CD4-positive, alpha-beta T cell treated with Interleukin-4 for 1 hour (primary cell): Measurements from ENCODE around the gene LMAN2.
"Not testable (repeated sequence)": the region's sequence is repeated elsewhere in the genome, so short reads cannot be mapped to it uniquely, and the experiment has no call there.

ENCODE experiments used
- DNase-seq, 2 donors: peaks; one replicate each; pipeline ENCODE4 v3.0.0-alpha.2; 2020 to 2022

The LMAN2 gene

GRCh38 chr5:177346820-177347219 lies 4.6 kb downstream of the LMAN2 start:
- DNase-seq: no peak

GRCh38 chr5:177344891-177345290 lies 6.6 kb downstream of the LMAN2 start:
- no peak for DNase-seq

GRCh38 chr5:177343777-177344176 lies 7.7 kb downstream of the LMAN2 start:
- no peak for DNase-seq

- not testable (repeated sequence) for DNase-seq
Measured at GRCh38 chr5:177343000-177343399, 8.5 kb downstream of the LMAN2 start.

DNA sequence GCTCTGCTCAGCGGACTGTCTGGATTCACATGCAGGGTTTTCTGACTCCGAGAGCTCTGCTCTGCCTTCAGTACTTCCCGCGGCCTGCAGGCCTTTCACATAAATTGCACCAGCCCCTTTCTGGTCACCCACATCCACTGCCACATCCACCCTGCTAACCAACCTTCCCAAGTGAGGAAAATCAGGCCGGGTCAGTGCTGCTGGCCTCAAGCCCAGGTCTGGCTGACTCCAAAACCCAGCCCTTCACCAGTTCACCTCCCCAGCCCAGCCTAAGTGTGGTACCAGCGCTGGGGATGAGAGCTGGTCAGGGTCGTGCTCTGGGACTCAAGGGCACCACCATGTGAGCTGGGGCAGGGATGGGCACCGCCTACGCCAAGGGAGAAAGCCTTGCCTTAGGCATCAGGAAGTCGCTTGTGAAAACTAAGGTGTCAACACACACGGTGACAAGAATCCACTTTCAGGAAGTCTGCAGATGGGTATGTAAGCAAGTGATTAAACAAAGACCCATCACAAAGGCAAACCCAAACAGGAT lies 12.3 kb downstream of the LMAN2 start:
- no peak for DNase-seq

DNA sequence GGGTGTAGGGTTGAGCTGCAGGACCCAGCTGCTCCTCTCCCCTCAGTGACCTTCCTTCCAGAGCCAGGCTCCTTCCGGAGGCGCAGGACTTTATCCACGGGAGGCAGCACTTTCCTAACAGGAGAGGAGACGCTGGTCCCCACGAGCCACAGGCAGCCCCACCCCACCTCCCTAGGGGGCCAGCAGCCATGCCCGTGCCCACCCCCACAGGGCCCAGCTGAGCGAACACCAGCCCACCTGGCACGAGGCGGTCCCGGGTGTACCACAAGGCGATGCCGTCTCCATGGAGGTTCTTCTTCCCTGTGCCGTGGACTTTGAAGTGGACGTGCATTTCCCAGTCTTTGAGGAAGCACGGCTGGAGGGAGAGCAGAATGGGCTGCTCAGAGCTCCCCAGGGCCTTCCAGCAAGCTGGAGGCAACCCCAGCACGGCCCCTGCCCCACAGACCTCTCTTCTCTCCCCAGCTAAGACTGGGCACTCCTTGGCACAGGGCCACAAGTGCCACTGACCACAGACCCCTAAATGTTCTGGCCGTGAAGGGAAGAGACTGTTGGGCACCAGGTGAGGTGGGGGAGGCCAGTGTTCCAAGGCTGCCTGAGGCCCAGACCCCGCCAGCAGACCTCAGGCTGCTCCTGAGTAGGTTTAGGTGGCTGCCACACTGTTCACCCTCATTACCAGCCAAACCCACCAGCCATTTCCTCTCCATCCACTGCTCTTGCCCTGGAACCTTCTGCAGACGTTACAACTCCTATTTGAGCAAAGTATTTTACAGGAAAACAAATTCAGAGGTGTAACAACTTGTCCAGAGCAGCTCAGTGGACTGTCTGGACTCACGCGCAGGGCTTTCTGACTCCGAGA lies 13.0 kb downstream of the LMAN2 start:
- no peak for DNase-seq

DNA sequence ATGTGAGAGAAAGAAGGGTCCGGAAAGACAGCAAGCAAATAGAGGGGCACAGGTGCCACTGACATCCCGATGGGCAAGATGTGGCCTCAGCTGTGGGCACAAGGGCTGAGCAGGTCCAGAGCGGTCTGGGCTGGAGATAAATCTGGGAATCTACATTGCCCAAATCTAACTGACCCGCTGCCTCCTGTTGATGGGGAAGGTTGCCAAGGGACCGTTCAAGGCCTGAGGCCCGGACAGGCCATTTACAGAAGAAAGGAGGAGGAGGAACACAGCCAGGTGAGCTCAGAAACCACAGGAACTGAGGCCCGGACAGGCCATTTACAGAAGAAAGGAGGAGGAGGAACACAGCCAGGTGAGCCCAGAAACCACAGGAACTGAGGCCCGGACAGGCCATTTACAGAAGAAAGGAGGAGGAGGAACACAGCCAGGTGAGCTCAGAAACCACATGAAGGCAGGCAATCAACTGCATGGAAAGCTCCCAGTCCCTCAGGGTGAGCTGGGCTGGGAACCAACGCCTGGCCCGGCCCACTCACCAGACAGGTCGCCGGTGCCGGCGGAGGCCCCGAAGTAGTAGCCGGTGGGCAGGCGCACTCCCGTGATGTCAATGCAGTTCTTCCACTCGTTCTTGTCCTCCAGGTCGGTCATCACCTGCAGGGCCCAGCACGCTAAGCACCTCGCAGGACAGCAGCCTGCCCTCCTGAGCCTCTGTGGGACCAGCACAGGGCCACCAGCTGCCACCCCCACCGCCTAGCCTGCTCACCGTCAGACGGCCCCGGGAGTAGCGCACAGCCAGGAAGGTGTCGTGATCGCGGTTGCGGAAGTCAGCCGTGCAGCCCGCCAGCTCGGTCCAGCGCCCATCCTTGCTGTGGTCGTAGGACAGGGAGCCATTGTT lies 14.6 kb downstream of the LMAN2 start:
- DNase-seq: no peak

DNA sequence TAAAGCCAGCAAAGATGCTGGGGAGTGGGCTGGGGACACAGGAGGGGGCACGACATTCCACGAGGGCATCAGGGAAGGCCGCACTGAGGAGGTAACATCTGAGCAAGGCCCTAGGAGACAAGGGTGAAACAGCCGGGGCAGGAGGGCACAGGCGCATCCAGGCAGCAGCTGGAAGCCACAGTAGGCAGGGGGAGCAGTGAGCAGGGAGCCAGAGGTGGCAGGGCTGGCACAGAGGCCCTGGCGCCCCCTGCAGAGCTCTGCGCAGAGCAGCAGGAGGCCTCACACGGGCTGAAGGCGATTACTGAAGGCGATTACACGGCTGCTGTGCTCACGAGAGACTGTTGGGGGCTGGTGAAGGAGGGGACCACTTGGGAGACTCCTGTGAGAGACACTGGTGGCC lies 15.4 kb downstream of the LMAN2 start:
- DNase-seq: no peak

- DNase-seq: no peak
Measured at GRCh38 chr5:177335701-177336065, 15.8 kb downstream of the LMAN2 start.

GRCh38 chr5:177334781-177335700 lies 16.4 kb downstream of the LMAN2 start:
- DNase-seq: no peak

DNA sequence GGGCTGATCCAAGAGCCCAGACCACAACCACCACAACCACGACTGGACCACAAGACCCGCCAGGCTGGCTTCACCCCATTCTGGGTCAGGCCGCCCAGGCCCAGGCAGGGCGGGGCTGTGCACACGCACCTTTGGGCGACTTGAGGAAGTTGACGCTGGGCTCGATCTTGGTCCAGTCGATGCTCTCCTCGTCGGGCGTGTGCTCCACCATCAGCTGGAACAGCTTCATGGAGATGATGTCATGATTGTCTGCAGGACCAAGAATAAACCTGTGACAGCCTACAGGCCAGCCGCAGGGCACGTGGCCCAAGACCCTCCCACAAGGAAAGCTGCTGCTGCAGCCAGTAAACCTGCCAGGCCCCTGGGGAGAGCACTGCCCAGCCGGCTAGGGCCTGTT lies 17.3 kb downstream of the LMAN2 start:
- no peak for DNase-seq

DNA sequence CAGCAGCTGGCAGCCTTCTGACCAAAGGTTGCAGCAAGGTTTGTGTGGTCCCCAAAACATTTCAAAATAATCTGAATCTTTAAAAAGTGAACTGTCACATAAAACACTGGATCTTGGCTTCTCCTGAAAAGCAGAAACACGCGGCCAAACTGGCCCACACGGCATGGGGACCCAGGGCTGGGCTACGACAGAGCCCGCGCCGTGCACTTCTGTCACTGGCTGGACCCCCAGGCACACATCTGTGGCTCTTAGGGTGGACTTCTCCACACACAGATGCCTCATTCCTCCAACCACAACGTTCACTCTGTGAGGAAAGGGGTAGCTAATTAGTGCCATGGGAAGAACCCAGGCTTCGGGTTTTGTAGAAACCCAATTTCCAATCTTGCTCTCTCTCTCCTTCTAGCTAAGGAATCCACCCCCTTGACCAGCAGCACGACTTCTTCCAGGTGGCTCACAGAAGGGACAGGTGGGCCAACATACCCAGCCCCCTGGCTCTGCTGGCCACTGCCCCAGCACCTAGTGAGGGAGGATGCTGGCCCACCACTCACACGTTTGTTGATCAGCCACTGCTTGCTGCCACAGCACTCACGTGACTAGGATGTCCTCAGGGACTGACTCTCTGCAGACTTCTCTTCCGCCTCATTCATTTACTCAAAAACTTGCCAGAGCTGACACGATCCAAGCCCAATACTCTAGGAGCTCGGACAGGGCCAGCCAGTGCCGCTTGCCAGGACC lies 17.9 kb downstream of the LMAN2 start:
- DNase-seq: no peak

DNA sequence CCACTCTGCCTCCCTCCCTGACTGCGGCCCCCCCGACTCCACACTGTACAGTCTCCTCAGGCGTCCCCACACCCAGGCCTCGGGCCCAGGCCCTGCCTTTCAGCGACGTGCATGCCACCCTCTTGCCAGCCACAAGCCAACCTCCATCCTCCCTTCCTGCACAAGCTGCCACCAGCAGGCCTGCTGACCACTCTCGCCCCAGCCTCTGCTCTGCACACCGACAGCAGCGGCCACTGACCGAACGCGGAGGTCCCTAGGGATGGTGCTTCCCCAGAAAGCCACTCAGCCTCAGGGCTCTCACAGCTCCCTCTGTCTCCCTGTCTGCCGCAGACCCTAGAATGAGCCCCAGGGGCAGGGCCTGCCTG lies 18.6 kb downstream of the LMAN2 start:
- DNase-seq: no peak

DNA sequence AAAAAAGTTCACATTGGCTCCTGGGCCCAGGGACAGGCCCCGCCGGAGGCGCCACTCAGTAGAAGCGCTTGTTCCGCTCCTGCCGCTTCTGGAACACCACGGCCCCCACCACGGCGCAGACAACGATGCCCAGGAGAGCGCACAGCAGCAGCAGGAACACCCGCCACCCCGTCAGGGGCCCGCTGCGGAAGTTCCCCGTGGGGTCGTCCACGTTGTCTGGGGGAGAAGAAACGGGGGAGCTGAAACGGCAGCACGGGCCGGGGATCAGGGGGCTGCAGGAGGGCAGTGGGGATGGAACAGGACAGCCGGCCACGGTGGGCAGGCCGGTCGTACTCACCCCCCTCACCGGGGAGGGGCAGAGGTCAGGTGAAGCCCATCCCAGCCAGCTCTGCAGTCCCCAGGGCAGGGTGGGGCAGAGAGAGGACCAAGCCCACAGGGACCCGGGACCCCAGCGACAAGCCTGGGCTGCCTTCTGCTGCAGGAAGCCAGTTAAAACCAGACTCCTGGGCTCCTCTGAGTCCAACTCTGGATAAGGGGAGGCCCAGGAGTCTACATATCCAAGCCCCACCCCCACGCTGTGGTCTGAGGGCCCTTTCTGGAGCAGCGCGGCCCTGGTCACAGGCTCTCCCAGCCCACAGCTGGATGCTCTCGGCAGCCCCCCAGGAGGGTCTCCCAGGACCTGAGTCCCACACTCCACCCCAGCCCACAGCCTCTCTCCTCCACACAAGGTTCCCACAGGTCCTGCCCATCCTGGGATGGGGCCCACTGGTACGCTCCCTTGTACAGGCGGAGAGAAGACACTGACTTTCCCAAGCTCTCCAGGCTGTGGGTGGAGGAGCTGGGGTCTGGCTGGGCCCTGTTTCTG lies 19.2 kb downstream of the LMAN2 start:
- DNase-seq: no peak

DNA sequence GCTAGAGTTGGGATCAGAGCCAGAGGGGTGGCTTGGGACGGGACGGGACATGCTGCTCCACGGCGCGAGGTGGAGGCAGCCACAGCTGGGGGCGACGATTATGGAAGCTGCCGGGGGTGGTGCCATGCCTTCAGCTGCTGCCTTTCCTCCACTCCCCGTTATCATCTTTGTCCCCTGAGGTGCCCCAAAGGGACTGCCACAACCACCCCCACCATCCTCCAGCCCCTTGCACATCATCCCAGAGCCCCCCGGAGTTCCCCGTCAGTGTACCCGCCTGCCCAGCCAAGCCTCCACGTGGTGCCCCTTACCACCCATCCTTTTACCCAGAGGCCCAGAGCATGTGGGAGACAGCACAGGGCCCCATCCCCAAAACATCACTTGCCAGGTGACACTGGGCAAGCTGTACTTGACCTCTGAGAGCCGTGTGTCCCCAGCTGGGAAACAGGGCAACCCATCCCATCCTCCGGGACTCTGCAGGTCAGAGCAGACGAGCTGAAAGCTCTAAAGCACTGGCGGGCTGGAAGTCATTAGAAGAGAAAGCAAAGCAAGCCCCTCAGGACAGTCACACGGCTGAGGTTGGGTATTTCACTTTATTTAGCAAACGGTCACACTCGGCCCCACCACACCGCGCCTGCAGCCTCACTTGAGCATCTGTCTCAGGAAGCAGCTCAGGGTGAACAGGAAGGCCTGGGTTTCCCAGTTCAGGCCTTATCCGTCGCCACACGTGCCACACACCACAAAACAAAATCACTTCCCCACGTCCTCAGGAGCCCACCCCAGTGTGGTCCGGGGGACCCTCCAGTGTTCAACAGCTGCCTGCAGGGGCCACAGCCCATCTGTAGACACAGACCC lies 20.3 kb downstream of the LMAN2 start:
- no peak for DNase-seq

- no peak for DNase-seq
Measured at GRCh38 chr5:177329883-177330282, 21.6 kb downstream of the LMAN2 start.

DNA sequence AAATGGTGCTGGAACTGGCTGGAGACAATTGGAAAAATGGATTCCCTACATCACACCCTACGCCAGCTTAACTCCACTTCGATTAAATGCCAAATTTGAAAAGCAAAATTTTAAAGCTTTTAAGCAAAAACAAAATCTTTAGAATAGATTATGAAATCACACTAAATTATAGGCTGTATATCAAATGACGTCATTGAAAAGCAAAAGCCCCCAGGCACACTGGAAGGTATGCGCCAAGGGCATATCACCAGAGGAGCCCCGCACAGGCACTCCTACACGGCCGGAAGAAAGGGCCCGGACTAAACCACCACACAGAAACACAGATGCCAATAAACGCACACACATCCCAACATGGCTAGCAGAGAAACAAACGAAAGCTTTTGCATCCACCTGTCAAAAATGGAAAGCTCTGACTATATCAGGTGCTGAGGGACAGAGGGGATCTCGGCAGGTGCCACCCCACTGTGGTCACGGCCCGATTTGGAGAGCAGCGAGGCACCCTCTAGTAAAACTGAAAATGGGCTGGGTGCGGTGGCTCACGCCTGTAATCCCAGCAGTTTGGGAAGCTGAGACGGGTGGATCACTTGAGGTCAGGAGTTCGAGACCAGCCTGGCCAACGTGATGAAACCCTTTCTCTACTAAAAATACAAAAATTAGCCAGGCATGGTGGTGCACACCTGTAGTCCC lies 22.8 kb downstream of the LMAN2 start:
- DNase-seq: no peak

GRCh38 chr5:177327539-177328522 lies 23.6 kb downstream of the LMAN2 start:
- DNase-seq: peak in 1 of 2 donors; percentile 34
